ENCODE results near the gene SIL1. TPM values are rescaled to one million over a fixed set of nuclear protein-coding genes. Genes with fewer than 3 reads are reported as not detected.
A peak's percentile ranks its signal among the peaks of the same experiment; 100 is the strongest.

Gene SIL1
- total RNA-seq, 1 donor from 2014 or later, result 40.9 TPM

DNA sequence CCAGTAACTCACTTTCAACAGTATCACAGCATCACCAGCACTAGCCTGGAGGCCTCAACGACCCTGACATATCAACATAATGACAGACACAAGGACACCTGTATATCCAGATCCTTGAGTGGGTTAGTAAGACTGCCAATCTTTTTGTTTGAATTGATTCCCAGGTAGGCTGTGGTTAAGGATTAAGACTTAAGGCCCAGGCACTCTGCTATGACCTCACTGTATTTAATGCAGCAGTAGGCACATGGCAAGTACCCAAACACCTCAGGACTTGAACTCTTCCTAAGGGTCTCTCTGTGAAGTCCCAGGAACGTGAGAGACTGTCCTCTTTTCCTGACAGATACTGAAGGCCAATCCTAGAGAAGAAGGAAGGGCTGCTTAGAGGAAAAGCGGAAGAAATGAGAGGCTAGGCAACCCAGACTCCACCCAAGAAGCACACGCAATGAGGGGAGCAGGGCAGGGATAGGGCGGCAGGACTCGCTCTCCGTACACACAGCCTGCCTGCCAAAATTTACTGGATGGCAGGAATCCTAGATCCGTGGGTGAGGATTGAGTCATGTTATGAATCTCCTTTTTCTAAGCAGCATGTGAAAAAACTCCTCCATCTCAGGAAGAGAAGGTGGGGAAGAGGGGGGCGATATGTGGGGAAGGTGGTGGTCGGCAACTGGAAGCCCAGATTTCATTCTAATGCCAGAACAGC lies 93.4 kb downstream of the SIL1 start:
- H3K27me3 Mint-ChIP-seq, result no peaks in the 10 kb centered on the region
- H3K9me3 Mint-ChIP-seq, result no peaks in the 10 kb centered on the region
- H3K27ac Mint-ChIP-seq, result peak overlapping the region; percentile 30
- H3K36me3 Mint-ChIP-seq, result peaks cover 3% of the 10 kb centered on the region
- DNase-seq (ENCODE audit: extremely low spot score, unreplicated experiment), result no peak
- peaks cover 67% of the 10 kb centered on the region for H3K4me1 Mint-ChIP-seq (ENCODE audit: unreplicated experiment)
- TF ChIP-seq CTCF (conservative IDR thresholded peaks at IDR 0.05), result no peak
- peak overlapping the region; percentile 26 for H3K4me3 Mint-ChIP-seq

- H3K36me3 Mint-ChIP-seq, result peaks cover 3% of the 10 kb centered on the region
- no peak for TF ChIP-seq CTCF (conservative IDR thresholded peaks at IDR 0.05)
- no peak overlapping the region for H3K4me3 Mint-ChIP-seq
- no peak for DNase-seq (ENCODE audit: extremely low spot score, unreplicated experiment)
- no peaks in the 10 kb centered on the region for H3K27me3 Mint-ChIP-seq
- no peak overlapping the region for H3K27ac Mint-ChIP-seq
- H3K4me1 Mint-ChIP-seq (ENCODE audit: unreplicated experiment), result peaks cover 60% of the 10 kb centered on the region
- no peaks in the 10 kb centered on the region for H3K9me3 Mint-ChIP-seq
Measured at GRCh38 chr5:139103762-139104161, 94.4 kb downstream of the SIL1 start.

- no peak for TF ChIP-seq CTCF (conservative IDR thresholded peaks at IDR 0.05)
- no peaks in the 10 kb centered on the region for H3K9me3 Mint-ChIP-seq
- H3K4me3 Mint-ChIP-seq, result no peak overlapping the region
- no peaks in the 10 kb centered on the region for H3K27me3 Mint-ChIP-seq
- H3K27ac Mint-ChIP-seq, result no peak overlapping the region
- peaks cover 6% of the 10 kb centered on the region for H3K36me3 Mint-ChIP-seq
- H3K4me1 Mint-ChIP-seq (ENCODE audit: unreplicated experiment), result peaks cover 32% of the 10 kb centered on the region
- DNase-seq (ENCODE audit: extremely low spot score, unreplicated experiment), result no peak
Measured at GRCh38 chr5:139100825-139101224, 97.3 kb downstream of the SIL1 start.

DNA sequence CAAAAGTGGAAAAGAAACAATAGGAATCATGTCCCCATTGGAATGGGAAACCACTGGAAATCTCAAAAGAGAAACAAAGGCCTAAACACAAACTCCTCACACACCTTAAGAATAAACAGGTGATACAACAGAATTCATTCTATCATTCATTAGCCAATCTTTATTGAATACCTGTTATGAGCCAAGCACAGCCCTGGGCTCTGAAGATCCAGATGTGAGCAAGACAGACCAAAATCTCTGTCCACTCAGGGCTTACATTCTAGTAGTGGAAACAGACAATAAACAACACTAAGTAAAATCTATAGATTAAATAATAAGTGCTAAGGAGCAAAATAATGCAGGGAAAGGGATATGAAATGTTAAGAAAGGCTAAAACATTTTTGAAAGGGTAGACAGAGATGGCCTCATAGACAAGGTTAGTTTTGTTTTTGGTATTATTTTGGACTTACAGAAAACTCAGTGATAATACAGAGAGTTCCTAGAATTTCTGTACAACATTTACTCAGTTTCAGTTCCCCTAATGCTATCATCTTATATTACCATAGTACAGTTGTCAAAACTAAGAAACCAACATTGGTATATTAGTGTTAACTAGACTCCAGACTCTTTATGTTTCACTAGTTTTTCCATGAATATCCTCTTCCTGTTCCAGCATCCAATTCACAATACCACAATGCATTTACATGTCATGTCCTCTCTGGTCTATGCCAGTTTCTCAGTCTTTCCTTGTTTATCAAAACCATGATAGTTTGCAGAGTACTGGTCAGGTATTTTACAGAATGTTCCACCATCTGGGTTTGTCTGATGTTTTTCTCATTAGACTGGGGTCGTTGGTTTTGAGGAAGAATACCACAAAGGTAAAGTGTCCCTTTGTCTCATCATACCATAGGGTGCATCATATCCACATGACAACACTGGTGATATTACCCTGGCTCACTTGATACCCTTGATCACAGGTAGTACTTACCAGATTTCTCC lies 103.7 kb downstream of the SIL1 start:
- Mint-ChIP-seq H3K27ac (no peak overlapping the region), H3K36me3 (peaks cover 4% of the 10 kb centered on the region), H3K4me3 (no peak overlapping the region)

More for the DNA sequence above, 103.7 kb downstream of the SIL1 start:
- H3K27me3 Mint-ChIP-seq, result no peaks in the 10 kb centered on the region
- no peaks in the 10 kb centered on the region for H3K9me3 Mint-ChIP-seq
- DNase-seq (ENCODE audit: extremely low spot score, unreplicated experiment), result no peak
- H3K4me1 Mint-ChIP-seq (ENCODE audit: unreplicated experiment), result peaks cover 26% of the 10 kb centered on the region
- TF ChIP-seq CTCF (conservative IDR thresholded peaks at IDR 0.05), result no peak

Measured in type B pancreatic cell (in vitro differentiated cells).